Measurements from ENCODE around the gene PHLPP2.

The PHLPP2 gene

GRCh38 chr16:71732587-71732986 lies 8.1 kb upstream of the PHLPP2 start:
- H3K27me3 Mint-ChIP-seq (ENCODE audit: low read depth) = no peaks in the 10 kb centered on the region
- peaks cover 43% of the 10 kb centered on the region for H3K36me3 Mint-ChIP-seq (ENCODE audit: low read depth)
- H3K4me1 Mint-ChIP-seq (ENCODE audit: low read depth) = no peaks in the 10 kb centered on the region
- no peak overlapping the region for H3K4me3 Mint-ChIP-seq
- no peaks in the 10 kb centered on the region for H3K9me3 Mint-ChIP-seq
- H3K27ac Mint-ChIP-seq = no peak overlapping the region
- no peak for DNase-seq (ENCODE audit: low spot score)

DNA sequence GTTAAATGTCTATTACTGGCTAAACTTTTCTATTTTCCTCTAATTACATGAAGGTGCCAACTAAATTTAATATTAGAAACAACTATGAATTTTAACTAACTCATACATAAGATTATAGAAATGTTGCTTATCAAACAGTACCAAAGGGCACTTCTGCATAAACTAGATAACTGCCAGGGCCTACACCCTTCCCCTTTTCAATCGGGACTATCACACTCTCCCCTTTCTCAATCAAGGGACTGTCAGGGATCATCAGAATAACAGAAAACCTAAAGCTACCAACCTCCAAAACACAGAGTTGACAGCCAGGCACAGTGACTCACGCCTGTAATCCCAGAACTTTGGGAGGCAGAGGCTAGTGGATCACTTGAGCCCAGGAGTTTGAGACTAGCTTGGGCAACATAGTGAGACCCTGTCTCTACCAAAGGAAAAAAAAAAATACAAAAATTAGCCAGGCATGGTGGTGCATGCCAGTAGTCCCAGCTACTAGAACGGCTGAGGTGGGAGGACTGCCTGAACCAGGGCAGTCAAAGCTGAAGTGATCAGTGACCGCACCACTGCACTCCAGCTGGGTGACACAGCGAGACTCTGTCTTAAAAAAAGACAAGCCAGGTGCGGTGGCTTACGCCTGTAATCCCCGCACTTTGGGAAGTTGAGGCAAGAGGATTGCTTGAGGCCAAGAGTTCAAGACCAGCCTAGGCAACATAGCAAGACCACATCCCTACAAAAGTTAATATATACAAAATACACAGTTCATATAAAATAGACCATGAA lies 3.2 kb upstream of the PHLPP2 start:
- peaks cover 9% of the 10 kb centered on the region for H3K4me1 Mint-ChIP-seq (ENCODE audit: low read depth)
- no peaks in the 10 kb centered on the region for H3K9me3 Mint-ChIP-seq
- peaks cover 15% of the 10 kb centered on the region for H3K27me3 Mint-ChIP-seq (ENCODE audit: low read depth)

DNA sequence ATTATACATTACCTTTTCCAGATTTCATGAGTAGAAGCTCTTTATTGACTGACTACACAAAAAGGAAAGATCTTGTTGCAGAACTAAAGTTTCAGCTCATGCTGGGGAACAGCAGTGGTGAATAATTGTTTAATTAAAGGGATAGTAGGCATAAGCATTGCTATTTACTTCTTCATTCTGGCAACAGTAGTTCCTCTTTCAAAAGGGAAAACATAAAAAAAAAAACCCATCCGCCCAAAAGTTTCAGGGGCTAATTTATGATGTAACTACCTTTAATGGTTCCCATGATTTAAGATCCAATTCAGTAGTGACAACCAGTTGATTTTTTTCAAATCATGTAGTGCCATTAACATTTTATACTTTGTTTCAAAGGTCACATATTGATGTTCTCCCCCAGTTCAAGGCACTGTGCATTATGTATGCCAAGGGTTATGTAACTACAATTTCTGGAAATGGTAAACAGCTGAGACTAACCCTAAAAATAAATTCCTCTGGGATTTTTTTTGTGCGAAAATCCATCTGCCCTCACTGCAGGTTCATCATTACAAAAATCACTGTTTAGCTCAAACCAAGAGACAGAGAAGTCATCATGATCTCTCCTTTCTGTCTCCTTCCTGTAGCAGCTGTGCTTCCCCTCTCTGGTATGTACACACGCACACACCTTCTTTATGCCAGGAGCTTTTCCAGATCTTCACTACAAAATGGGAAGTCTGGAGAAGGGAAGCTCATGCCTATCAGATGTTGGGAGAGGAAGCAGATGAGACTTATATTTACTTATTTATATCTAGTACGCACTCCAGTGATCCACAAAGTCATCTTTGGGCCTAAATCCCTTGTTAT lies 2.2 kb upstream of the PHLPP2 start:
- no peak for DNase-seq (ENCODE audit: low spot score)
- peaks cover 12% of the 10 kb centered on the region for H3K4me1 Mint-ChIP-seq (ENCODE audit: low read depth)
- H3K4me3 Mint-ChIP-seq = no peak overlapping the region
- no peak overlapping the region for H3K27ac Mint-ChIP-seq
- H3K36me3 Mint-ChIP-seq (ENCODE audit: low read depth) = peaks cover 10% of the 10 kb centered on the region
- peaks cover 15% of the 10 kb centered on the region for H3K27me3 Mint-ChIP-seq (ENCODE audit: low read depth)
- H3K9me3 Mint-ChIP-seq = no peaks in the 10 kb centered on the region

More for the DNA sequence above, 3.2 kb upstream of the PHLPP2 start:
- Mint-ChIP-seq H3K4me3 (no peak overlapping the region), H3K36me3 (ENCODE audit: low read depth) (peaks cover 20% of the 10 kb centered on the region), H3K27ac (no peak overlapping the region)
- DNase-seq (ENCODE audit: low spot score) = no peak

- no peak overlapping the region for H3K27ac Mint-ChIP-seq
- no peaks in the 10 kb centered on the region for H3K36me3 Mint-ChIP-seq (ENCODE audit: low read depth)
- DNase-seq (ENCODE audit: low spot score) = peak; percentile 79
Observed at GRCh38 chr16:71723537-71724319, 773 bp downstream of the PHLPP2 start.

DNA sequence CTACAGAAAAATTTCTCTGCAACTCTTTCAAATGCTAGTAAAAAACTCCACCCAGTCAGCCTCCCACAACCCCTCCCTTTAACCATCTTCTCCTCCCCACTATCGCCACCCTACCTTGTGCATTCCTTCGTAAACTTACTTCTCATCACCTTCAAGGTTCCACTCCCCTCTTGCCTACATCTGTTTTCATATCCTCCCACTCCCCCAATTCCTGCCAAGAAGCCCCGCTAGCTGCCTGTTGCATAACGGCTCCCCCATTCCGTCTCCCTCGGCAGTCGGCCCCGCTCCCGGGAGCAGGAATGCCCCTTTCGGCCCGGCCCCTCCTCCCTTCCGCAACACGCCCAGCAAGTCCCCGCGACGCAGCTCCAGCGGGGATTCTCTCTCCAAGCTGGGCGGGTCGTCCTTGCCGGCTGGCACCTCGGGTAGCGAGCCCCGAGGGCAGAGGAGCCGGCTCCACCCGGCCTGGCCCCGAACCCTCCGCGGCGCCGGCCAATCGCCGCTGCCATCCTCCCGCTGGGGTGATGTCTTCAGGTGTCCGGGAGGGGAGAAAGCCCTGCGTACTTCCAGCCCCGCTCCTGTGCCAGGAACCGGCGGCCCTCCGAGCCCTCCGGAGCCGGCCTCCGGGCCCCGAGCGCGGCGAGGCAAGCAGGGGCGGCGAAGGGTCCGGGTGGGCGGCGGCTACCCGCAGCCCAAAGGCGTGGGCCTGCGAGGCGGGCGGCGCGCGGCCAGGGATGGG lies 1.5 kb downstream of the PHLPP2 start:
- Mint-ChIP-seq H3K4me3 (peak overlapping the region; percentile 94), H3K9me3 (no peaks in the 10 kb centered on the region), H3K27me3 (ENCODE audit: low read depth) (peaks cover 15% of the 10 kb centered on the region), H3K4me1 (ENCODE audit: low read depth) (peaks cover 12% of the 10 kb centered on the region), H3K36me3 (ENCODE audit: low read depth) (no peaks in the 10 kb centered on the region), H3K27ac (peak overlapping the region; percentile 88)
- peak; percentile 63 for DNase-seq (ENCODE audit: low spot score)

More at GRCh38 chr16:71723537-71724319, 773 bp downstream of the PHLPP2 start:
- H3K9me3 Mint-ChIP-seq = no peaks in the 10 kb centered on the region
- H3K4me1 Mint-ChIP-seq (ENCODE audit: low read depth) = peaks cover 12% of the 10 kb centered on the region
- peak overlapping the region; percentile 79 for H3K4me3 Mint-ChIP-seq
- H3K27me3 Mint-ChIP-seq (ENCODE audit: low read depth) = peaks cover 15% of the 10 kb centered on the region

DNA sequence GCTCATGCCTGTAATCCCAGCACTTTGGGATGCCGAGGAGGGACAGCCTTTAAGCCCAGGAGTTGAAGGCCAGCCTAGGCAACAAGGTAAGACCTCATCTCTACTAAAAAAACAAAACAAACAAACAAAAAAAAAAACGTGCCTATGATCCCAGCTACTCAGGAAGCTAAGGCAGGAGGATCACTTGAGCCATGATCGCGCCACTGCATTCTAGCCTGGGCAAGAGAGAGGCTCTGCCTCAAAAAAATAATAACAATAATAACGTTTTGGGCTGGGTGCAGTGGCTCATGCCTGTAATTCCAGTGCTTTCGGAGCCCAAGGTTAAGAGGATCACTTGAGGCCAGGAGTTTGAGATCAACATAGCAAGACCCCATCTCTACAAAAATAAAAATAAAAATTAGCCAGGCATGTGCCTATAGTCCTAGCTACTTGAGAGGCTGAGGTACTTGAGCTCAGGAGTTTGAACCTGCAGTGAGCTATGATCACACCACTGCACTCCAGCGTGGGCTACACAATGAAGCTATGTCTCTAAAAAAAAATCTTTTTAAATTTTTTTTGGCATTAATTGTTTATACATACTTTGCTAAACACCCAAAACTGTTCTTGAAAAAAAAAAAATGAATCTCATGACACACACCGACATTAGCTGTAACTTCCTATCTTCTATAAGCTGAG lies 3.3 kb downstream of the PHLPP2 start:
- H3K4me3 Mint-ChIP-seq = no peak overlapping the region
- peaks cover 15% of the 10 kb centered on the region for H3K27me3 Mint-ChIP-seq (ENCODE audit: low read depth)
- no peaks in the 10 kb centered on the region for H3K9me3 Mint-ChIP-seq
- H3K27ac Mint-ChIP-seq = no peak overlapping the region
- peaks cover 14% of the 10 kb centered on the region for H3K4me1 Mint-ChIP-seq (ENCODE audit: low read depth)
- DNase-seq (ENCODE audit: low spot score) = no peak
- no peaks in the 10 kb centered on the region for H3K36me3 Mint-ChIP-seq (ENCODE audit: low read depth)

DNA sequence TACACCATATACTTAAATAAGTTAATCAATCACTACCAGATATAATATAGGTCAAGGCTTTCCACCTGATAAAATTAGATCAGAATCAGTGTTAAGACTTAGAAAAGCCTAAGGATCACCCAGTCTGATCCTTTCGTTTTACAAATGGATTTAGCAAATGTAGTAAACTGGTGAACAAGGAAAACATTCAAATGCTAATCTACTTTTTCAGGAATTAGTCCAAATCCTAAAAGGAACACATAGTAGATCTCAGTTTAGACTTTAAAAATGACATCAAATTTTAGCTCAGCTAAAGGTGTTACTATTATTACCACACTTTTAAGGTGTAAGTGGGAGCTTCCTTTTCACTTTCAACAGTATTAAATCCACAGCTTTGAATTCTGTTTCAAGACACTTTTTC lies 12.0 kb downstream of the PHLPP2 start:
- no peak for DNase-seq (ENCODE audit: low spot score)
- peaks cover 8% of the 10 kb centered on the region for H3K4me1 Mint-ChIP-seq (ENCODE audit: low read depth)
- peaks cover 2% of the 10 kb centered on the region for H3K36me3 Mint-ChIP-seq (ENCODE audit: low read depth)
- H3K27ac Mint-ChIP-seq = no peak overlapping the region
- no peaks in the 10 kb centered on the region for H3K27me3 Mint-ChIP-seq (ENCODE audit: low read depth)
- no peak overlapping the region for H3K4me3 Mint-ChIP-seq
- no peaks in the 10 kb centered on the region for H3K9me3 Mint-ChIP-seq

DNA sequence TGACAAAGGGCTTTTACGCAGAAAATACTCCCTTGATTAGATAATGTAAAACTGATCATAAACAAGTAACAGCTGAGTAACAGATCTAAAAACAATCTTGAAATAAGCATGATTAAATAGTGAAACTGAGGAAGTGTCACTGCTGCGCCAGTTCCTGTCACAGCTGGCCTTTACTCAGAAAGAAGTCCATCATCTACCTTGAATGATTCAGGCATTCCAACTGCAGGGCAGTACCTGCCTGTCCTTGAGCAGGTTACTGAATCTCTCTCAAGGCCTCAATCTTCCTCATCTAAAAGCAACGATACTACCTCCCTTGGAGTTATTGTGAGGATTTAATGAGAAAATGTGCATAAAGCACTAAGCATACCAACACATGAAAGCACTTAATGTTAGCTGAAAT lies 12.7 kb downstream of the PHLPP2 start:
- DNase-seq (ENCODE audit: low spot score) = no peak
- Mint-ChIP-seq H3K27ac (no peak overlapping the region), H3K4me3 (no peak overlapping the region), H3K36me3 (ENCODE audit: low read depth) (peaks cover 2% of the 10 kb centered on the region), H3K27me3 (ENCODE audit: low read depth) (no peaks in the 10 kb centered on the region), H3K4me1 (ENCODE audit: low read depth) (peaks cover 8% of the 10 kb centered on the region), H3K9me3 (no peaks in the 10 kb centered on the region)

- Mint-ChIP-seq H3K36me3 (ENCODE audit: low read depth) (peaks cover 2% of the 10 kb centered on the region), H3K27ac (no peak overlapping the region), H3K4me1 (ENCODE audit: low read depth) (peaks cover 6% of the 10 kb centered on the region), H3K27me3 (ENCODE audit: low read depth) (no peaks in the 10 kb centered on the region), H3K9me3 (no peaks in the 10 kb centered on the region), H3K4me3 (no peak overlapping the region)
- DNase-seq (ENCODE audit: low spot score) = no peak
Observed at GRCh38 chr16:71709229-71709781, 15.2 kb downstream of the PHLPP2 start.

DNA sequence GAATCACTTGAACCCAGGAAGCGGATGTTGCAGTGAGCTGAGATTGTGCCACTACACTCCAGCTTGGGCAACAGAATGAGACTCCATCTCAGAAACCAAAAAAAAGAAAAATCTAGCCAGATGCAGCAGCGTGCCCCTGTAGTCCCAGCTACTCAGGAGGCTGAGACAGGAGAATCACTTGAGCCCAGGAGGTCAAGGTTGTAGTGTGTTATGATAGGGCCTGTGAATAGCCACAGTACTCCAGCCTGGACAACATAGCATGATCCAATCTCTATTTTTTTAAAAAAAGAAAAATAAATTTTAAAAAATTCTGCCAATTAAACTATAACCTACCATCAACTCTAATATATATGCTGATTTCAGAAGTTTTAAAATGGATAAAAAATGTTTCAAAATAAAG lies 15.8 kb downstream of the PHLPP2 start:
- DNase-seq (ENCODE audit: low spot score) = no peak
- Mint-ChIP-seq H3K27ac (no peak overlapping the region), H3K4me3 (no peak overlapping the region), H3K27me3 (ENCODE audit: low read depth) (no peaks in the 10 kb centered on the region), H3K9me3 (no peaks in the 10 kb centered on the region), H3K4me1 (ENCODE audit: low read depth) (peaks cover 6% of the 10 kb centered on the region), H3K36me3 (ENCODE audit: low read depth) (no peaks in the 10 kb centered on the region)

DNA sequence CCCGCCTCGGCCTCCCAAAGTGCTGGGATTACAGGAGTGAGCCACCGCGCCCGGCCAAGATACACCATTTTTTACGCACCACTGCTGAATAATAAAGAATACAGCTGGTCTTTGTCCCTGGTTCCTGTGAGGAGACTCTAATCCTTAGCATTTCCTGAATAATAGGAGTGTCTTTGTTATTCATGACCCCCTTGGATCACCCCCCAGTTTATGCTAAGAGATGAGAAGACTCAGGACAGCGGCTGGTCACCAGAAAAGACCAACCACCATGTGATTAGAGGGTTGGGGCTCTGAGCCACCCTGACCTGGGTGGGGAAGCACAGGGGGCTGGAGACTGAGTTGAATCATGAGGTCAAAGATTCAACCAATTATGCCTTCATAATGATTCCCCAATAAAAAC lies 17.3 kb downstream of the PHLPP2 start:
- no peak overlapping the region for H3K27ac Mint-ChIP-seq
- H3K9me3 Mint-ChIP-seq = no peaks in the 10 kb centered on the region
- no peak for DNase-seq (ENCODE audit: low spot score)
- H3K27me3 Mint-ChIP-seq (ENCODE audit: low read depth) = no peaks in the 10 kb centered on the region
- H3K36me3 Mint-ChIP-seq (ENCODE audit: low read depth) = no peaks in the 10 kb centered on the region
- H3K4me3 Mint-ChIP-seq = no peak overlapping the region
- peaks cover 6% of the 10 kb centered on the region for H3K4me1 Mint-ChIP-seq (ENCODE audit: low read depth)

DNA sequence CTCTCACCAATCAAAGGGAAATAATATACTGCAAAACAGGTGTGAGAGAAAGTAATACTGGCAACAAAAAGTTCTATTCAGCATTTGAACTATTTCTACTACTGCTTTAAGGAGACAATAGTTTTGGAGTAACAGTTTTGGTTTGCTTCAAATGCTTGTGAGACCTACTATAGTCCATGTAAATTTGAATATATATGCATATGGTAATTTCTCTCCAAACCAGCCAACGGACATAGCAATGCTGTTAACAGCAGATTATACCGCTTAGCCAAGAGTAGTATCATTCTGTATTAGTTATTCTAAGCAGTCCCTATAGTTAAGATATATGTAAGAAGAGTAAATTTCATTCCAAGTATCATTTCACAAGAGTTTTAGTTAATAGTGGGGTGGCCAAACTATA lies 18.5 kb downstream of the PHLPP2 start:
- H3K9me3 Mint-ChIP-seq = no peaks in the 10 kb centered on the region
- H3K27ac Mint-ChIP-seq = no peak overlapping the region
- H3K4me1 Mint-ChIP-seq (ENCODE audit: low read depth) = no peaks in the 10 kb centered on the region

DNA sequence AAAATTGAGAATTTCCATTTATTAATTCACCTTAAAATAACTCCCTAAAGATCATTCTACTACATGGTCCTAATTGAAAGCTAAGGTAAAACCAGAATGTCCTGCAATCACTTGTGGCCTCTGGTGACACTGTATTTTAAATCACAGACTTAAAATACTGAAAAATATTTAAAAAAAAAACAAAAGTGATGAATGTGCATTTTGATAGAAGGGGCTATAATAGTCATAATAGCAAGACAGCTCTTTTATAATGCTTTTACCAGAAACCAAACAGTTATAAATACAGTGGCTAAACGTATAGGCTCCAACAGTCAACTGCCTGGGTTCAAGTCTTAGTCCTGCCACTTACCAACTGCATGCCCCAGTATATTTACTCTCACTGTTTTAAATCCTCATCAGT lies 21.2 kb downstream of the PHLPP2 start:
- no peak overlapping the region for H3K27ac Mint-ChIP-seq
- H3K4me3 Mint-ChIP-seq = no peak overlapping the region
- no peaks in the 10 kb centered on the region for H3K9me3 Mint-ChIP-seq
- no peaks in the 10 kb centered on the region for H3K27me3 Mint-ChIP-seq (ENCODE audit: low read depth)
- no peaks in the 10 kb centered on the region for H3K4me1 Mint-ChIP-seq (ENCODE audit: low read depth)
- no peak for DNase-seq (ENCODE audit: low spot score)
- no peaks in the 10 kb centered on the region for H3K36me3 Mint-ChIP-seq (ENCODE audit: low read depth)

More for the DNA sequence above, 18.5 kb downstream of the PHLPP2 start:
- Mint-ChIP-seq H3K4me3 (no peak overlapping the region), H3K36me3 (ENCODE audit: low read depth) (no peaks in the 10 kb centered on the region), H3K27me3 (ENCODE audit: low read depth) (no peaks in the 10 kb centered on the region)
- DNase-seq (ENCODE audit: low spot score) = no peak

Data from T-helper 2 cell treated with Interferon-gamma antibody and Interleukin-4, amounts not matched to agents 5 μg/mL and 100 μg/mL, for 36 hours (primary cell).